NCI-H187 treated with DMSO at 0.1 percent for 48 hours (cell line): ENCODE measurements around the gene CELSR1.

Experiments
- DNase-seq: peaks from one replicate; lab custom pipeline; 2025; lab: John Stamatoyannopoulos, UW

CELSR1 gene

GRCh38 chr22:46349681-46350080, 187.7 kb downstream of the CELSR1 start:
- DNase-seq, result no peak

- no peak for DNase-seq
These were observed 188.2 kb downstream of the CELSR1 start for GRCh38 chr22:46349238-46349637.

DNA sequence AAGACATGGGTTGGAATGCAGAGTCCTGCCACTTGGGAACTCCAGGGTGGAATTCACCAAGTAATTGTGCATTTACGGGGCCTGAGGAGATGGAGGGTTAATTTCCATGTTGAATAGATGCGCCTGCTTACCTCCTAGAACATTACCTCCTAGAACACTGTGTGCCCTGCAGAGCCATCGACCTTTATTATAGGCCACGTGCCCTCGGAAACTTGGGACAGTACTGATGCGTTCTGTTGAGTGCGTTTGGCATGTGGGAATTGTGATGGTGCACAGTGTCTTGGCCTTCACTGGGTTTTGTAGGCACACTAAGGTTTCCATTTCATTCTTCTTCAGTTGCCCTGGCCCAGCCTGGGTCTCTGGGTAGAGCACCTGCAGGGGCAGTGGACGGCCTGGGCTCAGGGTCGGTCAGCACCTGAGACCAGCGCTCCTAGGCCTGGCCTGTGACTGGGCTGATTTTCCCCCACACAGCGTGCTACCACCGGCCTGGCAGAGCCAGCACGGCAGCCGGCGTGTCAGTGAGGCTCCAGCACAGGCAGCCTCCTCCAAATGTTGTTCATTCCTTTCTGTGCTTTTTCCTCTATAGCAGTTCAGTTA, 189.2 kb downstream of the CELSR1 start:
- DNase-seq, result no peak

DNA sequence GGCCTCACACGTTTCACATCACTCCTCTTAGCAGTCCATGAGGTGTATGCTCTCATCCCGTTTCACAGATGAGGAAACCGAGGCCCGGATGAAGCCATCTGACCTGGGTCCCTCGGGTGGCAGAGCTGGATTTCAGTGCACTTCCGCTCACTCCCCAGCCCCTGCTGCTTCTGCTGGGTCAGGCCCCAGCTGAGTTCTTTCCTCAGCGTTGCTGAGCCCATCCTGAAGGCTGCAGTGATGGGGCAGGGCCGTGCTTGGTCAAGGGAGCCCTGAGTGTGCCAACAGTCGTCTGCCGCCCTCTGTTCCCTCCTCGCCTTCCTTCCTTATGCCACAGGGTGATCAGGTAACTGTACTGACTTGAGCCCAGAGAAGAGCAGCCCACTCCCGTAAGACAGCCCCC, 189.8 kb downstream of the CELSR1 start:
- no peak for DNase-seq

DNA sequence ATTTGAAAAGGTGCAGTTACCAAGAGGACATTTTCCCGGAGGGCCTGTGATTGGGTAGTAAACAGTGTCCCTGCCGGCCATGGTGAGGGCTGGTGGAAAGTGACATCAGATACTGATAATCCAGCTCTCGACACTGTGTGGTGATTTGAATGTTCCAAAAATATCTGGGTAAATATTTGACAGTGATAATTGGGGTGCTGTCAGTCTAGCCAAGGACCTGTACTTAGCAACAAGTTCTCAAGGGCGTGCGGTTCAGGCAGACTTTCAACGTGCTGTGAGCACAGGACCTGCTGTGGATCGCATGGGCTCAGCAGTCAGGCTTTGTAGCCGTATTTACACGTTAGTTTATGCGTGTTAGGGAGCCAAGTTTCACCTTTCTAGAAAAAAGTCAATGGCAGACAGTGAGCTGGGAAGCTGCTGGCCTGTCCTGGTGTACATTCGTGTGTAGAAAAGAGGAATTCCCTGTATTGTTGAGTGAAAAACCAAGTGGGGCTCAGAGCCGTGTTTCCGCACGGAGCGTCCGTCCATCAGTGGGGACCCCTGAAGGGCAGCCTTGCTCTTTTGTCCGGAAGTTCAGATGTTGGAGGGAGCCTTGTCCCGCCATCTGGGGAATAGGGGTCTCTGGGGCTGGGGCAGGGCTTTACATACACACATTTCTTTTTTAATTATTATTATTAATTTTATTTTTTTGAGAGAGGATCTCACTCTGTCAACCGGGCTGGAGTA, 190.6 kb downstream of the CELSR1 start:
- no peak for DNase-seq

DNA sequence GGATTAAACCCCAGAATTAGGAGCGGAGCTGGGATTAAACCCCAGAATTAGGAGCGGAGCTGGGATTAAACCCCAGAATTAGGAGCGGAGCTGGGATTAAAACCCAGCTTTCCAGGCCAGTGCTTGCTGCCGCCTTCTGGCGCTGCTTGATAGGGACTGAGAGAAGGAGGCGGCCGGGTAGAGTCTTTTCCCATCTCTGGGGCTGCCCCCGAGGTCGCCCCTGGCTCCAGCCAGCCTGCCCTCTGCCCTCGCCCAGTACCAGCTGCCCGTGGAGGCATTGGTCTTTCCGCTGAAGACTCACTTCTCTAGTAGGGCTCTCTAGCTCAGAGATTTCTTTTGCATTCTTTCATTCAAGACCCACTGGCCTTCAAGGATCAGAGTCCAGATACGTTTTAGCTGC, 196.7 kb downstream of the CELSR1 start:
- DNase-seq, result no peak

DNA sequence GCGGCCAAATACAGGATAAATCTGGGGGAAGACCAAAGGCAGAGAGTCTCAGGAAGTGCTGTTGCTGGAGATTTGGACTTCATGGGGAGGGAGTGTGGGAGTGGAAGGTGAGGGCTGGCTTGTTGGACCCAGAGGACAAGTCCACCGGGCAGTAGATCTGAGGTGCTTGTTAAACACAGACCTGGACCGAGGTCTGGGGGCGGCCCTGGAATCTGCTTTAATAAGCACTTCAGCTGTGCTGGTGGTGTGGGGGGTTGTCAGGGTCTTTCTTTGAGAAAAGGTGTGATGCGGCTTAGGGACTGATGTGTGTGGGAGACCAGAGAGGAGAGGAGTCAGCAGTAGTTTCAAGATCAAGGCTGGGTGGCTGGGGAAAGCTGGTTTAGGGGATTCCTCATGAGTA, 197.5 kb downstream of the CELSR1 start:
- DNase-seq, result no peak

GRCh38 chr22:46338636-46339035, 198.8 kb downstream of the CELSR1 start:
- DNase-seq, result no peak

- DNase-seq, result no peak
These were observed 199.6 kb downstream of the CELSR1 start for GRCh38 chr22:46337870-46338269.

- no peak for DNase-seq
These were observed 201.0 kb downstream of the CELSR1 start for GRCh38 chr22:46336119-46337078.

- no peak for DNase-seq
These were observed 202.0 kb downstream of the CELSR1 start, which contains the start of gene TRMU for GRCh38 chr22:46335201-46336118. Gene TRMU (plus strand): TSS chr22:46335714. CDS start chr22:46335765, 51 bp downstream.

DNA sequence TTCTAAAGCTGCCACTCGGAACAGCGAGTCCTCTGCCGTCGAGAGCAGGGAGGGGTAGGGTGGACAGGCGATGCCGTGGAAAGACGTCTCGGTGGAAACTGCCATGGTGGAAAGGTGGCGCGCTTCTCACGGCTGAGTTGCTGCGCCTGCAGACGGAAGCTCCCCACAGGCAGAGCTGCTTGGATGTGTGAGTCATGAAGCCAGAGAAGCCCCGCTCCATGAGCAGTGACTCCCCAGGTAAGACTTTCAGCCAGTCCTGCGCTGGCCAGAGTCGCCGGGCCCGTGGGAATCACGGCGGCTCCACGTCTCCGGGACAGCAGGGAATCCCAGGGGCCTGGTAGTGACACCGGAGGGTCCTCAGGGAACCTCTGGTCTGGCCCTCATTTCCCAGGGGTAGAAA, 205.9 kb downstream of the CELSR1 start:
- DNase-seq, result no peak

DNA sequence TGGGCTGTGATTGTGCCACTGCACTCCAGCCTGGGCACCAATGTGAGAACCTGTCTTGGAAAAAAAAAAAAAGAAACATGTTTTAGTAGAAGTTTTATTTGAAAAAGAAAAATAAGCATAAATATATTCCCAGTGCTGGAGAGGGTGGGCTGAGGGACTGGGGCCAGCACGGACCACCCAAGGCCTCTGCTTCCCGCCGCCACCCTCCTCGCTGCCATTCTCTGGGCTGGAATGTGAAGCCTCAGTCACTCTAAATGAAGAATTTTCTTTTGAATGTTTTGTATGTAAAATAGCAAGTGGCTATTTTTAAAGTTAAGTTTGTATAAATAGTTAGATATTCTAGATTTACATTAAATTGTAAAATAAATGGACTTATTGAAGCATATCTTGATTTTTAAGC, 207.0 kb downstream of the CELSR1 start:
- no peak for DNase-seq

GRCh38 chr22:46329616-46330015, 207.8 kb downstream of the CELSR1 start:
- DNase-seq, result no peak

- DNase-seq, result no peak
These were observed 208.6 kb downstream of the CELSR1 start for GRCh38 chr22:46328797-46329196.

GRCh38 chr22:46327691-46328465, 209.5 kb downstream of the CELSR1 start:
- no peak for DNase-seq

DNA sequence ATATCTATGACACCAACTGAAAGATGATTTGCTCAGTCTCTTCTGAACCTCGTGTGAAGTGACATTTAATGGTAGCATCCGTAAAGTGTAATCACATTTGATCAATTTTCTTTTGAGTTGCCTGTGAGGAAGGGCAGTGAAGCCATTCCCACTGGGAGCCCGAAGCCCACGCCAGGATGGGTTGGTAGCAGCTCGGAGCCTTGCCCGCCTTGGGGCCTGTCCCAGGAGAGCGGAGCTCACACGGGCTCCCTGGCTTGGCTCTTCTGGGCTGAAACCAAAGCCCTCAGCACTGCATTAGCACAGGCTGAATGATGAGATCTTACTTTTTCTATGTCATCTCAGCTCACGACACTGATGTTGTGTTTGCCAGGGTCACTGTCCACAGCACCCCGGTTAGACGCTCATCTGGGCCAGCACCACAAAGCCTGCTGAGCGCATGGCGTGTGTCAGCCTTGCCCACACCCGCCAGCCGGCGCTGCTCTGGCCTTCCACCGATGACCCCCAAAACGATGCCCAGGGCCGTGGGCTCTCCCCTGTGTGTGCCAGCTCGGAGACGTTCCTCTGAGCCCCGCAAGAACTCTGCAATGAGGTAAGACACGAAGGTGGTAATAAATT, 211.2 kb downstream of the CELSR1 start:
- no peak for DNase-seq

- no peak for DNase-seq
These were observed 214.3 kb downstream of the CELSR1 start for GRCh38 chr22:46323162-46323561.

DNA sequence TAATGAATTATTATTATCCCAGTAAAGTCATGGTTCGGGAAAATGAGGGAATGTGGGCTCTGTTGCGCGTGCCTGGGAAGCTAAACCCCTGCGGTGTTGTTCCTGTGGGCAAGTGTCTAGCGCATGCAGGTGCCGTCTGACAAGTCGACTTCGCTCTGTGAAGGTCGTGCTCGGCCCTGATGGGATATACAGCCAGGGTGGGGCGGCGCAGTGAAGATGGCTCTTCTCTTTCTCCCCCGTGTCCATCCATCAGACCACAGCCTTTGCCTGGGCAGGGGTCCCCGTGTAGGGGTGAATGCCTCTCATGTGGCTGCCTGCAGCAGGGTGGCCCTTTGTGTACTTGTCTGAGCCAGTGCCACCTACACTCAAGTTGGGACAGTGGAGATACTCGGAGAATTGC, 214.7 kb downstream of the CELSR1 start:
- DNase-seq, result no peak

DNA sequence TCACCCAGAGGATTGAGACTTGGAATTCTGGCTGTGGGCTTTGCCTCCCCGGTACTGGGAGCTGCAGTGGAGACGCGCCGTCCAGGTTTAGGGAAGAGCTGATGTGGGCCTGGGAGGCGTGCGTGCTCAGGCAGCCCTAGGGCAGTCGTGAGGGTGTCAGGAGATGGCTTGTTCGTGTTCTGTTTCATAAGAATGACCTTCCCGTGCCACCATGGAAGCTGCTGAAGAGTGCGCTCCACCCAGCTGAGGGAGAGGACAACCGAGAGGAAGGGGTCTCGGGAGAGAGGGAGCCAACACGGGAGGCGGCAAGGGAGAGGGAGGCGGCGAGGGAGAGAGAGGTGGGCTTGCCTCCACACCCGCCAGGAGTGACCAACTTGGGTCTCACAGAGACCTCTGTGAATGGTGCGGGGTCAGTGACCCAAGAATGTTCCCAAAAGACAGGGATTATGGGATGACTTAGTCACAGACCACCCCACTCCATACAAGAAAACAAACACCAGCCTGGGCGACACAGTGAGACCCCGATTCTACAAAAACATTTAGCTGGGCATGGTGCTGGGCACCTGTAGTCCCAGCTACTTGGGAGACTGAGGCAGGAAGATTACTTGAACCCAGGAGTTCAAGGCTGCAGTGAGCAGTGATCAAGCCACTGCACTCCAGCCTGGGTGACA, 216.6 kb downstream of the CELSR1 start:
- no peak for DNase-seq
